ENCODE results near the gene FYB2. TPM values are rescaled to one million over a fixed set of nuclear protein-coding genes. Genes with fewer than 3 reads are reported as not detected.

The FYB2 gene
- total RNA-seq, 1 donor, result not detected

DNA sequence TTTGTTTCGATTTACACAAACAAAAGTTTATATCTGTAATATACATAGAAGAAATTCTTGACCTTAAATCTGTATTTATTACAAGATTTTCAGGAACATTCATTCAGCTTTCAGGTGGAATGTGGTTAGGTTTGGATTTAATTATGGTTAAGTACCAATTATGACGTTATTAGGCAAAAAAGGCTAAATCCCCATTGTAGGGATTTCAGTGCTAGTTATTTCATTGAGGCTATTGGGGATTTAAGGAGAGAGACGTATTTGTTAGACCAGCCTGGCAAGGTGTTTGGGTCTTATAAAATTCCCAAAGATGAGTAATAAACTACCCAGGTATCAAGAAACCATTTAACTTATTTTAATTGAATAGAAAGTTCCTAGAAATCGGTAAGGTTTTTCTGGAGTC, 148.1 kb downstream of the FYB2 start:
- DNase-seq (ENCODE audit: low read depth), result no peak
- TF ChIP-seq, protein P1, sequence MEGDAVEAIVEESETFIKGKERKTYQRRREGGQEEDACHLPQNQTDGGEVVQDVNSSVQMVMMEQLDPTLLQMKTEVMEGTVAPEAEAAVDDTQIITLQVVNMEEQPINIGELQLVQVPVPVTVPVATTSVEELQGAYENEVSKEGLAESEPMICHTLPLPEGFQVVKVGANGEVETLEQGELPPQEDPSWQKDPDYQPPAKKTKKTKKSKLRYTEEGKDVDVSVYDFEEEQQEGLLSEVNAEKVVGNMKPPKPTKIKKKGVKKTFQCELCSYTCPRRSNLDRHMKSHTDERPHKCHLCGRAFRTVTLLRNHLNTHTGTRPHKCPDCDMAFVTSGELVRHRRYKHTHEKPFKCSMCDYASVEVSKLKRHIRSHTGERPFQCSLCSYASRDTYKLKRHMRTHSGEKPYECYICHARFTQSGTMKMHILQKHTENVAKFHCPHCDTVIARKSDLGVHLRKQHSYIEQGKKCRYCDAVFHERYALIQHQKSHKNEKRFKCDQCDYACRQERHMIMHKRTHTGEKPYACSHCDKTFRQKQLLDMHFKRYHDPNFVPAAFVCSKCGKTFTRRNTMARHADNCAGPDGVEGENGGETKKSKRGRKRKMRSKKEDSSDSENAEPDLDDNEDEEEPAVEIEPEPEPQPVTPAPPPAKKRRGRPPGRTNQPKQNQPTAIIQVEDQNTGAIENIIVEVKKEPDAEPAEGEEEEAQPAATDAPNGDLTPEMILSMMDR (IDR thresholded peaks at IDR 0.05; ENCODE audit: insufficient read depth, low read length), result no peak

DNA sequence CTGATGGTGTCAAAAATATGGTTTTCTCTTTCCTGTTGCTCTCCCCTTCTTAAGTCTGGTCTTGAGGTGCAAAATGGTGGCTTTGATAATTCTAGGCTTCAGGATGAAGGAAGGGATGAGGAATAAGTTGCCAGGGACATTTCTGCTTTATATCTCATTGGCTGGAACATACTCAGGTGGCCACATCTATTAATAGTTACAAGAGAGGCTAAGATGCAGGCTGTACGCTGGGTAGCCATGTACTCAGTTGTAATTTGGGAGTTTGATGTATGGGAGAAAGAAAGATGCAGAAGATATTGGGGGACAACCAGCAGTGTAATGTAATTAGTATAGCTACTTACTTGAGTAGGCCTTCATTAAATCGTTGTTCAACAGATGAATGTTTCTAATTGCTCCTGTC, 148.9 kb downstream of the FYB2 start:
- no peak overlapping the region for H3K4me3 ChIP-seq (ENCODE audit: low read depth, low read length)
- DNase-seq (ENCODE audit: low read depth), result no peak
- TF ChIP-seq, protein P1 (IDR thresholded peaks at IDR 0.05; ENCODE audit: insufficient read depth, low read length), result no peak

More for the DNA sequence above, 148.1 kb downstream of the FYB2 start:
- H3K4me3 ChIP-seq (ENCODE audit: low read depth, low read length), result no peak overlapping the region

Other genes with a start within 250 kb of the FYB2 start
- 45.7 and 270 TPM in 2 replicates for gene PLPP3, start 239.8 kb downstream of the FYB2 start, total RNA-seq (ENCODE audit: low replicate concordance)
- 0.16 and 3.7 TPM in 2 replicates for gene PRKAA2, start 174.1 kb downstream of the FYB2 start, total RNA-seq (ENCODE audit: low replicate concordance)
- not detected in 2 replicates for gene C8A, start 35.4 kb upstream of the FYB2 start, total RNA-seq (ENCODE audit: low replicate concordance)
- gene C8B, start 146.6 kb upstream of the FYB2 start, total RNA-seq (ENCODE audit: low replicate concordance), result not detected in 2 replicates